Measurements from ENCODE around the gene CNGA3. TPM values are rescaled to one million over a fixed set of nuclear protein-coding genes. Genes with fewer than 3 reads are reported as not detected.

Gene CNGA3
- total and polyA plus RNA-seq, 8 donors = 0.12 to 6.4 (median 0.14) TPM; not detected in 3

- TF ChIP-seq POLR2A (IDR thresholded peaks at IDR 0.05) (no peak), POLR2AphosphoS5 (IDR thresholded peaks at IDR 0.05) (no peak), CTCF (IDR thresholded peaks at IDR 0.05) (no peak), EP300 (IDR thresholded peaks at IDR 0.05) (no peak)
- Histone ChIP-seq H3K4me1 (peaks cover 12 to 44% (median 24%) of the 10 kb centered on the region in 4 donors), H3K27me3 (no peaks in the 10 kb centered on the region), H3K4me3 (peak overlapping the region; percentile 64 to 87 (median 78)), H3K27ac (peak overlapping the region; percentile 66 to 87 (median 86)), H3K36me3 (no peaks in the 10 kb centered on the region), H3K9me3 (no peaks in the 10 kb centered on the region)
- intact Hi-C loops (cut with DNase I; ENCODE audit: low total_unique reads) = no loop called here
- WGBS, 5 donors = 0 to 1% (median 1%) methylated on average over 15 to 34 of the region's 34 CpGs
- DNase-seq = peak in 1 of 2 donors; percentile 58
Measured at GRCh38 chr2:98445177-98445682, 99.0 kb downstream of the CNGA3 start.

DNA sequence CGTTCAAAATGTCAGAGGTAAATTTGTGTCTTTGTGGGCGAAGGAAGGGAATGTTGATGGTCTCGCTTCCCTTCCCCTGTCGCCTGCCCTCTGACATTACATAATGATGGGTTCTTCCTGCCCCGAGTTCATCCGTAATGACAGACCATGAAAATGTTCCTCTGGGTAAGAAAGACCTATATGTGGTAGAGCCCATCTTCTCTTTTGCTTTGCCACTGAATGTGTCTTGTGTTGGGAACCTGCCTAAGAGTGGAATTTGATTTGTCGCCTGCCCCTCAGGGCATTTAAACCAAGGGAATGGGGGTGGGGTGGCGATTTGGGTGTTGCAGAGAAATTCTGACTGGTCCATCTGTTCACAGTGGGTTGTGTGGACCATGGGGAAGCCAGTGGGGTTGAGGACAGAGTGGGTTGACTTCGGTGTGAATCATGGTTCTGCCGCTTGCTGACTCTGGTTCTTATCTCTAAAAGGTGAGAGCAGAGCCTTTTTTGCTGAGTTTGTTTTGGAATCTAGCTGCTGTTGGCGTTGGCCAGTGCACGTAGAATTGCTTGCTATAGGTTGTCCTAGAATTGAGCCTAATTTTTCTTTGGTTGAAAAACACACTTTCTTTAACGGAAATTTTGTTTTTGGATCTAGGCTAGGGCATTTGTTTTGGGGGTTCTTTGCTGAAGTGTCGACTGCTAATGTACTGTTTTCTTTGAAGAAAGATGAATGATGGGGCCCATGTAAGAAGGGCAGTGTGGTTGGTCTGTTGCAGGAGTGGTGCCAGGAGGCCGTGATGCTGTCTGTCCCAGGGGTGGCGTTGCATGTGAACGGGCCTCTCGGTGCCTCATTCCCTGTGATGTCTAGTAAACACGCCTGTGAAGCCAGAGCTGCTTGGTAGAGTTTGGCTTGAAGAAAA, 99.7 kb downstream of the CNGA3 start:
- DNase-seq = peak in 1 of 2 donors; percentile 50
- Histone ChIP-seq H3K4me1 (peaks cover 17 to 51% (median 29%) of the 10 kb centered on the region in 4 donors), H3K27me3 (no peaks in the 10 kb centered on the region), H3K27ac (peak overlapping the region in 4 of 5 donors; percentile 66 to 87 (median 84)), H3K9me3 (no peaks in the 10 kb centered on the region), H3K4me3 (peak overlapping the region; percentile 64 to 87 (median 78)), H3K36me3 (no peaks in the 10 kb centered on the region)
- no peak for TF ChIP-seq POLR2AphosphoS5 (IDR thresholded peaks at IDR 0.05)
- TF ChIP-seq EP300 (IDR thresholded peaks at IDR 0.05) = no peak
- no peak for TF ChIP-seq CTCF (IDR thresholded peaks at IDR 0.05)
- no peak for TF ChIP-seq POLR2A (IDR thresholded peaks at IDR 0.05)
- intact Hi-C loops (cut with DNase I; ENCODE audit: low total_unique reads) = no loop called here
- 29 to 43% (median 37%) methylated on average over 19 of the region's 19 CpGs for WGBS, 5 donors

DNA sequence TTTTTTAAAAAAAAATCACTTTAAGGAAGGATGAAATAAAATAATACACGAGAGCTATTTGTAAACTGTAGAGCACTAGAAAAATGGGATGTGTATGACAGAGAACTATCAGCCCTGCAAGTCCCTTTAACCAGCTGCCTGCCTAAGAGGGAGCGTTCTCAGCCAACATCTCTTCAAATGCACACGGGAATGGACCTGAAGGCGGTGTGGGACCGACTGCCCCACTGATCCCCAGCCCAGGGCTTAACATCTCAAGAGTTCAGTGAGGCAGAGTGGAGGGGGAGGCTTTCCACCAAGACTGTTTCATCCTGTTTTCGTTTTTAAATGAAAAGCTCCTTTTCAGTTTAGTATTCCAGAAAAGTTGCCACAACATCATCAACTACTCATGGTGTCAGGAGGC, 100.6 kb downstream of the CNGA3 start:
- TF ChIP-seq POLR2AphosphoS5 (IDR thresholded peaks at IDR 0.05) = no peak
- no peak for TF ChIP-seq EP300 (IDR thresholded peaks at IDR 0.05)
- TF ChIP-seq CTCF (IDR thresholded peaks at IDR 0.05) = no peak
- TF ChIP-seq POLR2A (IDR thresholded peaks at IDR 0.05) = no peak
- Histone ChIP-seq H3K27me3 (no peaks in the 10 kb centered on the region), H3K27ac (peak overlapping the region in 2 of 5 donors; percentile 23 to 86), H3K4me3 (no peak overlapping the region), H3K36me3 (no peaks in the 10 kb centered on the region), H3K9me3 (no peaks in the 10 kb centered on the region), H3K4me1 (peaks cover 17 to 61% (median 34%) of the 10 kb centered on the region in 4 donors)
- intact Hi-C loops (cut with DNase I; ENCODE audit: low total_unique reads) = no loop called here
- DNase-seq = no peak
- 73 to 79% (median 77%) methylated on average over 6 of the region's 6 CpGs for WGBS, 5 donors

Other genes starting within 250 kb of the CNGA3 start
- gene INPP4A, start 98.4 kb downstream of the CNGA3 start, total RNA-seq = 10 to 100 TPM; 10.4 to 65.3 (median 23.7) TPM
- gene INPP4A, start 98.4 kb downstream of the CNGA3 start, polyA plus RNA-seq = 1 to 10 TPM; 1.5 to 3.8 (median 3.1) TPM